IMR-90 (cell line): ENCODE measurements around the gene ATXN1L. TPM values are rescaled to one million over a fixed set of nuclear protein-coding genes. Genes with fewer than 3 reads are reported as not detected.

Source experiments
- ATAC-seq: fragments of 200-7000 bp; cut with Tn5 transposase; 2 replicates; pipeline ENCODE4 v1.9.1; 2020; ENCODE audit warnings: low read depth, mild to moderate bottlenecking, moderate library complexity
- BruUV-seq: library from RNA; stranded (reverse); fragments of 400-500 nt; replicated peaks from 2 replicates; lab custom pipeline; 2021; lab: Mats Ljungman, UMichigan
- CTCF ChIA-PET: fragments of 300-600 bp; formaldehyde crosslinking; extraction: SDS; loops from one replicate; lab custom pipeline; 2021; ENCODE audit warnings: antibody characterized with exemption; lab: Yijun Ruan, JAX
- POLR2A ChIA-PET: fragments of 300-600 bp; sonication (Branson Sonifier 250); formaldehyde crosslinking; loops from one replicate; lab custom pipeline; 2022; ENCODE audit warnings: antibody characterized with exemption; ENCODE audit not compliant: unreplicated experiment; lab: Charles Lee
- DNase-seq: peaks from one replicate; pipeline ENCODE4 v3.0.0; 2013
- H2AFZ ChIP-seq: replicated peaks from 2 replicates; pipeline ENCODE3; 2013; ENCODE audit warnings: low read length, mild to moderate bottlenecking; ENCODE audit not compliant: poor library complexity
- H2AK5ac ChIP-seq: 2 replicates; pipeline ENCODE4 v1.6.1; 2013; ENCODE audit warnings: low read depth, low read length, inconsistent platforms
- H2AK9ac ChIP-seq: replicated peaks from 2 replicates; pipeline ENCODE3; 2013; ENCODE audit warnings: mild to moderate bottlenecking, low read depth, low read length, moderate library complexity; ENCODE audit not compliant: poor library complexity
- H2BK120ac ChIP-seq: 2 replicates; pipeline ENCODE4 v1.6.1; 2013; ENCODE audit warnings: low read depth, low read length, inconsistent platforms
- H2BK15ac ChIP-seq: 3 replicates; pipeline ENCODE4 v1.6.1; 2013; ENCODE audit warnings: low read depth, low read length, inconsistent platforms
- H2BK20ac ChIP-seq: 2 replicates; pipeline ENCODE4 v1.6.1; 2013; ENCODE audit warnings: low read depth, mild to moderate bottlenecking, inconsistent platforms, low read length, moderate library complexity
- H2BK5ac ChIP-seq: 2 replicates; pipeline ENCODE4 v1.6.1; 2013; ENCODE audit warnings: mild to moderate bottlenecking, low read depth, low read length, inconsistent platforms; ENCODE audit not compliant: poor library complexity, severe bottlenecking
- H3K14ac ChIP-seq: replicated peaks from 2 replicates; pipeline ENCODE4 v1.6.1; 2013; ENCODE audit warnings: low read depth, low read length, inconsistent platforms
- H3K18ac ChIP-seq: 2 replicates; pipeline ENCODE4 v1.6.1; 2013; ENCODE audit warnings: low read depth, low read length, control low read depth
- H3K23ac ChIP-seq: 2 replicates; pipeline ENCODE4 v1.6.1; 2013; ENCODE audit warnings: low read depth, low read length, inconsistent platforms
- H3K27ac ChIP-seq: 2 replicates; pipeline ENCODE4 v1.5.1; 2013; ENCODE audit warnings: mild to moderate bottlenecking, control low read depth, low read length; ENCODE audit not compliant: insufficient read depth
- H3K27me3 ChIP-seq: 2 replicates; pipeline ENCODE4 v1.6.1; 2013; ENCODE audit warnings: low read length; ENCODE audit not compliant: control insufficient read depth, insufficient read depth
- H3K36me3 ChIP-seq: 2 replicates; pipeline ENCODE4 v1.6.1; 2013; ENCODE audit warnings: low read length, mixed read lengths; ENCODE audit not compliant: control insufficient read depth, insufficient read depth
- H3K4ac ChIP-seq: 2 replicates; pipeline ENCODE4 v1.6.1; 2013; ENCODE audit warnings: low read depth, low read length, inconsistent platforms
- H3K4me1 ChIP-seq: 2 replicates; pipeline ENCODE4 v1.6.1; 2013; ENCODE audit warnings: low read length, mixed read lengths; ENCODE audit not compliant: control insufficient read depth, insufficient read depth
- H3K4me2 ChIP-seq: 2 replicates; pipeline ENCODE4 v1.6.1; 2013; ENCODE audit warnings: low read depth, mild to moderate bottlenecking, control low read depth, low read length, moderate library complexity
- H3K4me3 ChIP-seq: 2 replicates; pipeline ENCODE4 v1.5.1; 2013; ENCODE audit warnings: low read depth, mild to moderate bottlenecking, control low read depth, low read length, moderate library complexity; ENCODE audit not compliant: insufficient read depth
- H3K56ac ChIP-seq: 2 replicates; pipeline ENCODE4 v1.6.1; 2013; ENCODE audit warnings: low read length, inconsistent platforms; ENCODE audit not compliant: insufficient read depth; ENCODE audit errors: extremely low read depth
- H3K79me1 ChIP-seq, 2 experiments: 2 replicates each; pipeline ENCODE4 v1.6.1; 2013; ENCODE audit warnings: low read length in 2 of 2, inconsistent platforms in 1 of 2, low read depth in 1 of 2
- H3K9ac ChIP-seq: 2 replicates; pipeline ENCODE4 v1.6.1; 2013; ENCODE audit warnings: low read depth, low read length, control low read depth
- H3K9me1 ChIP-seq: 2 replicates; pipeline ENCODE4 v1.6.1; 2013; ENCODE audit warnings: low read length, inconsistent platforms; ENCODE audit not compliant: insufficient read depth
- H3K9me3 ChIP-seq: 2 replicates; pipeline ENCODE4 v1.6.1; 2013; ENCODE audit warnings: low read length; ENCODE audit not compliant: control insufficient read depth, insufficient read depth
- H4K20me1 ChIP-seq: 2 replicates; pipeline ENCODE4 v1.6.1; 2013; ENCODE audit warnings: low read length, inconsistent platforms; ENCODE audit not compliant: insufficient read depth
- H4K5ac ChIP-seq: 2 replicates; pipeline ENCODE4 v1.6.1; 2013; ENCODE audit warnings: mild to moderate bottlenecking, low read depth, low read length, control low read depth
- H4K8ac ChIP-seq, 2 experiments: 2 replicates each; pipeline ENCODE4 v1.6.1; 2013; ENCODE audit warnings: low read depth in 2 of 2, low read length in 2 of 2, control low read depth in 1 of 2, inconsistent platforms in 1 of 2
- H4K91ac ChIP-seq: 2 replicates; pipeline ENCODE4 v1.6.1; 2013; ENCODE audit warnings: low read depth, low read length, inconsistent platforms; ENCODE audit not compliant: insufficient read depth
- CEBPB ChIP-seq: IDR thresholded peaks from 2 replicates; pipeline ENCODE4 v1.6.1; 2012; ENCODE audit warnings: low read depth, low read length, improper control_type of control experiment
- MXI1 ChIP-seq: IDR thresholded peaks from 2 replicates; pipeline ENCODE4 v1.6.1; 2012; ENCODE audit warnings: low read depth, mild to moderate bottlenecking, low read length, moderate library complexity, borderline replicate concordance
- NFE2L2 ChIP-seq: fragments of 150-350 bp; IDR thresholded peaks from 2 replicates; pipeline ENCODE4 v1.6.1; 2016; ENCODE audit warnings: low read depth, mild to moderate bottlenecking, low read length
- WGBS, 2 experiments: methylation state at CpG; one replicate each; pipeline versions ENCODE4 v1.1.5 to v1.1.7; 2013; ENCODE audit warnings: missing lambda C conversion rate in 2 of 2; ENCODE audit not compliant: insufficient read length in 1 of 2; ENCODE audit errors: extremely low coverage in 2 of 2; 5-methylcytosine and 5-hydroxymethylcytosine counted together
- dilution Hi-C: fragments of 300-500 bp; cut with HindIII; formaldehyde crosslinking; loops from one replicate; pipeline ENCODE4 v1.14.3; 2018; ENCODE audit warnings: low sequenced_read_pairs; ENCODE audit not compliant: unreplicated experiment
- in situ Hi-C: fragments of 300-500 bp; cut with MboI; formaldehyde crosslinking; loops from 3 replicates; pipeline ENCODE4 v1.14.3; 2019; ENCODE audit warnings: low sequenced_read_pairs, inconsistent platforms, mixed read lengths
- intact Hi-C: fragments of 100-400 bp; cut with micrococcal nuclease; formaldehyde crosslinking; loops from 2 replicates; pipeline ENCODE4 v1.10.0; 2022
- polyA plus RNA-seq, 3 experiments: library from polyadenylated mRNA; depleted of rRNA; stranded (reverse); fragments of >200 nt; gene quantifications; 2 replicates each; pipeline ENCODE4 v1.2.3, GENCODE V29; 2012; ENCODE audit warnings: low replicate concordance in 1 of 3
- total RNA-seq: library from RNA; depleted of rRNA; stranded (reverse); fragments of >200 nt; gene quantifications from 2 replicates; pipeline ENCODE4 v1.2.3, GENCODE V29; 2012

The ATXN1L gene
- total and polyA plus RNA-seq, 2 of the 4 experiments (the other 2 are of a cell fraction): 5.2 to 9.2 TPM

DNA sequence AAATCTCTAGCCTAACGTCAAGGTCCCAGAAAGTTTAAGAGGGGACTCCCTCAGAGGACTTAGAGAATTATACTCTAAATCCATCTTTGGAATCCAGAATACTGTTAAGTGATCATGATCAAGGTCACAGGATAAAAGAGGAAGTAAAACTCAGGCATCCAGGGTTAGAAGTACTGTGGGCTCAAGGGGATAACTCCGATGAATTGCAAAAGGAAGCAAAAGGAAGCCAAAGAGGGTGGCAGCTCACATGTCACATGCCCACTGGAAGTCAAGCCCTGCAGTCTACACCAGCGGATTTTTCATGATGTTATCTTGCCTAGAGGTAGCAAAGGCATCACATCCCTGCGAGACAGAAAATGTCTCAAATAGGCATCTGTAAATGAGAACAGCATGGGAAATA is 34.4 kb downstream of the ATXN1L start:
- Histone ChIP-seq H3K9me3 (no peaks in the 10 kb centered on the region), H3K14ac (no peak overlapping the region), H2BK20ac (no peak overlapping the region), H3K23ac (no peak overlapping the region), H3K18ac (no peak overlapping the region), H2BK120ac (no peak overlapping the region), H3K36me3 (peaks cover 19% of the 10 kb centered on the region), H4K91ac (no peak overlapping the region), H3K9me1 (no peaks in the 10 kb centered on the region), H2BK15ac (no peak overlapping the region), H2AFZ (no peak overlapping the region), H3K4me3 (no peak overlapping the region), H3K9ac (no peak overlapping the region), H4K5ac (no peak overlapping the region), H2BK5ac (no peak overlapping the region), H3K4me1 (peaks cover 2% of the 10 kb centered on the region; the same call in 1 of the 2 replicates), H3K4ac (no peak overlapping the region), H3K79me1 (peaks cover 2 to 9% of the 10 kb centered on the region in 2 experiments), H4K20me1 (no peaks in the 10 kb centered on the region), H4K8ac (no peak overlapping the region), H2AK9ac (no peak overlapping the region), H2AK5ac (no peak overlapping the region), H3K56ac (no peak overlapping the region), H3K4me2 (no peak overlapping the region), H3K27ac (no peak overlapping the region), H3K27me3 (no peaks in the 10 kb centered on the region)
- CTCF ChIA-PET: no interaction called here
- dilution Hi-C loops: no loop called here
- TF ChIP-seq CEBPB: no peak
- no peak for TF ChIP-seq MXI1
- TF ChIP-seq NFE2L2: no peak
- WGBS, 2 experiments: 100% methylated on average over 1 of the region's 4 CpGs; no CpG with 5 or more reads in 1 of the 2 experiments
- in situ Hi-C loops: no loop called here
- ATAC-seq: no peak
- POLR2A ChIA-PET: no interaction called here
- intact Hi-C loops: loop anchor here (5.0 kb wide), 2 partner anchors 73 to 108 kb away; partner anchors contain the start of gene AP1G1
- no TSS peak for BruUV-seq
- no peak for DNase-seq
